Heart right ventricle (tissue), 16 donors: ENCODE measurements around the gene PRKCSH. TPM values are rescaled to one million over a fixed set of nuclear protein-coding genes. Genes with fewer than 3 reads are reported as not detected.
A peak's percentile ranks its signal among the peaks of the same experiment; 100 is the strongest.

ENCODE experiments used
- ATAC-seq, 8 donors: fragments of 200-7000 bp; cut with Tn5 transposase; one replicate each; pipeline ENCODE4 v1.9.1; 2020; ENCODE audit warnings: mild to moderate bottlenecking in 8 of 8, moderate library complexity in 8 of 8, moderate number of reproducible peaks in 1 of 8
- DNase-seq, 2 donors: peaks; one replicate each; pipeline ENCODE4 v3.0.0-alpha.2; 2020
- H3K27ac ChIP-seq, 10 donors: fragments of 200-600 bp; sonication (generic) in 2 of 10; one replicate each; pipeline versions ENCODE4 v1.5.0 to v1.8.0; 2020 to 2022; ENCODE audit warnings: mild to moderate bottlenecking in 3 of 10
- H3K27me3 ChIP-seq, 7 donors: fragments of 200-600 bp; one replicate each; pipeline ENCODE4 v1.8.0; 2021 to 2022; ENCODE audit warnings: mild to moderate bottlenecking in 2 of 7
- H3K36me3 ChIP-seq, 9 donors: fragments of 200-600 bp; sonication (generic) in 1 of 9; one replicate each; pipeline versions ENCODE4 v1.5.0 to v1.8.0; 2020 to 2022; ENCODE audit warnings: mild to moderate bottlenecking in 2 of 9
- H3K4me1 ChIP-seq, 9 donors: fragments of 200-600 bp; sonication (generic) in 1 of 9; one replicate each; pipeline versions ENCODE4 v1.5.0 to v1.8.0; 2020 to 2022; ENCODE audit warnings: mild to moderate bottlenecking in 4 of 9
- H3K4me3 ChIP-seq, 10 donors: fragments of 200-600 bp; sonication (generic) in 2 of 10; one replicate each; pipeline versions ENCODE4 v1.5.0 to v1.8.0; 2020 to 2022; ENCODE audit warnings: mild to moderate bottlenecking in 7 of 10, moderate library complexity in 2 of 10
- H3K9me3 ChIP-seq, 11 donors: fragments of 200-600 bp in 10 of 11; sonication (generic) in 2 of 11; one replicate each; pipeline versions ENCODE4 v1.5.0 to v1.8.0; 2013 to 2022; ENCODE audit warnings: mild to moderate bottlenecking in 2 of 11, control low read depth in 1 of 11, moderate library complexity in 1 of 11
- CTCF ChIP-seq, 9 donors: fragments of 200-600 bp; sonication (generic) in 2 of 9; IDR thresholded peaks; one replicate each; pipeline versions ENCODE4 v1.5.0 to v1.8.0; 2021 to 2022; ENCODE audit warnings: antibody characterized with exemption in 9 of 9, mild to moderate bottlenecking in 5 of 9, moderate library complexity in 1 of 9
- WGBS, 2 donors: extraction: QIAGEN DNeasy Blood & Tissue Kit; methylation state at CpG; one replicate each; pipeline ENCODE4 v1.1.7; 2013; ENCODE audit warnings: inconsistent platforms in 1 of 2; 5-methylcytosine and 5-hydroxymethylcytosine counted together
- intact Hi-C, 10 donors: fragments of 100-400 bp; cut with DNase I; formaldehyde crosslinking; loops; one replicate each; pipeline versions ENCODE4 v1.11.1 to v1.14.2; 2022
- polyA plus RNA-seq, 2 donors: library from polyadenylated mRNA; stranded (reverse); fragments of 200-250 nt; gene quantifications; one replicate each; pipeline ENCODE4 v1.2.3, GENCODE V29; 2013
- total RNA-seq, 10 donors: library from RNA; stranded (reverse); fragmentation: NEBNext Ultra II Directional in 3 of 10; extraction: Animal tissue kit (Norgen Biotek cat#: 25700) in 3 of 10; gene quantifications; one replicate each; pipeline versions ENCODE4 v1.2.1 to v1.2.4, GENCODE V29; 2021 to 2023
- donor health status: Arrhythmogenic right ventricular cardiomyopathy.
- donor health status: ischemic (EF 13 %, LVEDD 7.1; RV severe dilation, severe dysfunction).
- donor health status: healthy with polysubstance abuse.
- donor health status: DM: no; HTN: yes; CAD: no.
- donor health status: DM: no; HTN: no; CAD: no.
- donor health status: ischemic (EF 25% LVEDD 6.9; RV normal size, moderate dysfunction).
- donor health status: ischemic (EF 25% LVEDD 5.7; RV mildly dilated, moderate dysfunction).
- donor health status: healthy.
- donor health status: DM: yes; HTN: yes; CAD: no.
- donor health status: Ischemic cardiomyopathy.
- donor health status: ischemic (EF 35%, LVEDD 5.7; RV mildly dilated, moderate dysfunction).
- donor health status: nonischemic (EF 11% LVEDD 7.7; RV severe dilation, severe dysfunction).
- donor health status: DM: yes; HTN: yes; CAD: no.
- donor health status: PGD.
- donor health status: ischemic (EF 29% LVEDD 5.4; RV normal size, mild dysfunction).
- donor health status: nonischemic (EF 23%, LVEDD 6.1; RV moderate dilation, normal function).

PRKCSH gene
- total and polyA plus RNA-seq, 12 donors = 84.3 to 177 (median 116) TPM

GRCh38 chr19:11421371-11422098 lies 13.9 kb upstream of the PRKCSH start:
- Histone ChIP-seq H3K4me3 (peak overlapping the region; percentile 21 to 50 (median 44)), H3K36me3 (no peaks in the 10 kb centered on the region), H3K27me3 (peaks cover 10 to 77% (median 72%) of the 10 kb centered on the region in 7 donors), H3K9me3 (no peaks in the 10 kb centered on the region), H3K4me1 (peaks cover 12 to 53% (median 37%) of the 10 kb centered on the region in 9 donors), H3K27ac (peak overlapping the region in 9 of 10 donors; percentile 21 to 82 (median 66))
- no peak for TF ChIP-seq CTCF (IDR thresholded peaks at IDR 0.05)
- DNase-seq (peak; percentile 38 to 72), ATAC-seq (peak; percentile 10 to 75 (median 44))
- whole genome bisulfite sequencing, 2 donors = 16 to 18% methylated on average over 36 of the region's 36 CpGs
- intact Hi-C loops = loop anchor here in 1 of 10 donors (5.0 kb wide), 1 partner anchor 39 kb away; the partner anchor contains the start of gene EPOR

- intact Hi-C loops = loop anchor here in 1 of 10 donors (5.0 kb wide), 1 partner anchor 40 kb away; the partner anchor contains the start of gene EPOR
- Histone ChIP-seq H3K36me3 (no peaks in the 10 kb centered on the region), H3K4me3 (peak overlapping the region in 9 of 10 donors; percentile 16 to 50 (median 45)), H3K4me1 (peaks cover 12 to 53% (median 37%) of the 10 kb centered on the region in 9 donors), H3K9me3 (no peaks in the 10 kb centered on the region), H3K27me3 (peaks cover 10 to 68% (median 64%) of the 10 kb centered on the region in 7 donors), H3K27ac (peak overlapping the region in 9 of 10 donors; percentile 20 to 82 (median 55))
- DNase-seq (peak; percentile 79 to 87), ATAC-seq (peak; percentile 48 to 89 (median 74))
- 7 to 9% methylated on average over 55 to 56 of the region's 56 CpGs for whole genome bisulfite sequencing, 2 donors
- no peak for TF ChIP-seq CTCF (IDR thresholded peaks at IDR 0.05)
Measured at GRCh38 chr19:11422163-11423065, 13.0 kb upstream of the PRKCSH start.

GRCh38 chr19:11423164-11423790 lies 12.2 kb upstream of the PRKCSH start:
- intact Hi-C loops = loop anchor here in 1 of 10 donors (5.0 kb wide), 1 partner anchor 41 kb away; the partner anchor contains the start of gene EPOR
- no peak for ATAC-seq
- Histone ChIP-seq H3K27me3 (peaks cover 10 to 62% (median 59%) of the 10 kb centered on the region in 7 donors), H3K27ac (no peak overlapping the region), H3K4me1 (peaks cover 12 to 52% (median 37%) of the 10 kb centered on the region in 9 donors), H3K9me3 (no peaks in the 10 kb centered on the region), H3K36me3 (no peaks in the 10 kb centered on the region), H3K4me3 (no peak overlapping the region)
- TF ChIP-seq CTCF (IDR thresholded peaks at IDR 0.05) = no peak
- WGBS, 2 donors = 38 to 42% methylated on average over 27 of the region's 27 CpGs
- DNase-seq = no peak
